Measurements from ENCODE around the gene MAPKAP1. TPM values are rescaled to one million over a fixed set of nuclear protein-coding genes. Genes with fewer than 3 reads are reported as not detected.

The MAPKAP1 gene
- total and polyA plus RNA-seq, 9 of the 15 experiments (the other 6 are each of a cell fraction or from before 2014, with no cell fraction given), result 2.6 to 82.1 (median 61.1) TPM

- TF ChIP-seq ETS2 (tag; IDR thresholded peaks at IDR 0.05; ENCODE audit: borderline replicate concordance, poor library complexity, severe bottlenecking), result no peak
- no peak for TF ChIP-seq BRF2 (IDR thresholded peaks at IDR 0.05; ENCODE audit: borderline replicate concordance, insufficient read depth, insufficient read length)
- TF ChIP-seq ZZZ3 (IDR thresholded peaks at IDR 0.05), result no peak
- TF ChIP-seq CREB3 (tag; conservative IDR thresholded peaks at IDR 0.05; ENCODE audit: low read depth), result no peak
- no peak for TF ChIP-seq RERE (CRISPR knock-in tag; IDR thresholded peaks at IDR 0.05; ENCODE audit: borderline replicate concordance)
- TF ChIP-seq PURB (CRISPR knock-in tag; IDR thresholded peaks at IDR 0.05; ENCODE audit: low read depth), result no peak
- no peak for TF ChIP-seq ZNF347 (CRISPR knock-in tag; IDR thresholded peaks at IDR 0.05; ENCODE audit: low read depth)
- TF ChIP-seq ZBTB2 (IDR thresholded peaks at IDR 0.05), result 0 out of 2 replicates have a peak, but pooled peaks have one; percentile 26
- TF ChIP-seq ASH1L (IDR thresholded peaks at IDR 0.05; ENCODE audit: borderline replicate concordance, low read depth, partially characterized antibody), result no peak
- TF ChIP-seq TRIM24 (IDR thresholded peaks at IDR 0.05), result no peak
- TF ChIP-seq XRCC4 (IDR thresholded peaks at IDR 0.05; ENCODE audit: extremely low read depth, insufficient read depth, insufficient read length), result no peak
- no peak for TF ChIP-seq RBM17 (IDR thresholded peaks at IDR 0.05; ENCODE audit: borderline replicate concordance, low read depth, low read length)
- TF ChIP-seq L3MBTL2 (IDR thresholded peaks at IDR 0.05), result peak; percentile 70
- no peak for TF ChIP-seq ZNF77 (CRISPR knock-in tag; IDR thresholded peaks at IDR 0.05)
Measured at GRCh38 chr9:125407974-125408900, 298.8 kb downstream of the MAPKAP1 start (continued).

All from K562 (cell line).